HL-60 (cell line): ENCODE measurements around the gene RNF121.
"Not testable (repeated sequence)": the region's sequence is repeated elsewhere in the genome, so short reads cannot be mapped to it uniquely, and the experiment has no call there.

Experiments used
- DNase-seq, 2 experiments: peaks; one replicate each; pipeline ENCODE4 v3.0.0-alpha.2; 2010 to 2020; ENCODE audit warnings: low read depth in 1 of 2, low spot score in 1 of 2
- H3K27ac ChIP-seq: fragments of 250-450 bp; sonication (Bioruptor Pico); replicated peaks from 2 replicates; pipeline ENCODE4 v1.5.1; 2020; ENCODE audit warnings: mild to moderate bottlenecking, moderate library complexity
- H3K27me3 ChIP-seq: fragments of 250-450 bp; sonication (Bioruptor Pico); 2 replicates; pipeline ENCODE4 v1.5.1; 2021; ENCODE audit warnings: mild to moderate bottlenecking, moderate library complexity; ENCODE audit not compliant: insufficient read depth, poor library complexity, severe bottlenecking
- H3K4me3 ChIP-seq: replicated peaks from 2 replicates; pipeline ENCODE4 v1.5.1; 2011; ENCODE audit warnings: mild to moderate bottlenecking, control low read depth, low read length; ENCODE audit not compliant: insufficient read depth
- CTCF ChIP-seq: IDR thresholded peaks from one replicate; pipeline ENCODE4 v1.5.1; 2011; ENCODE audit warnings: low read length, control low read depth, inconsistent platforms; ENCODE audit not compliant: insufficient read depth
- GABPA ChIP-seq: IDR thresholded peaks from 2 replicates; pipeline ENCODE4 v1.6.1; 2012; ENCODE audit warnings: low read depth
- POLR2AphosphoS5 ChIP-seq: IDR thresholded peaks from 2 replicates; pipeline ENCODE4 v1.6.1; 2012; ENCODE audit warnings: low read depth
- REST ChIP-seq: IDR thresholded peaks from 2 replicates; pipeline ENCODE4 v1.6.1; 2012; ENCODE audit warnings: low read depth; ENCODE audit not compliant: insufficient replicate concordance
- SPI1 ChIP-seq: IDR thresholded peaks from 2 replicates; pipeline ENCODE4 v1.6.1; 2012; ENCODE audit warnings: low read depth, mild to moderate bottlenecking, borderline replicate concordance

Gene RNF121

GRCh38 chr11:71911321-71911985 is 17.4 kb upstream of the RNF121 start:
- not testable (repeated sequence) for H3K27ac ChIP-seq, H3K4me3 ChIP-seq, DNase-seq, H3K27me3 ChIP-seq

GRCh38 chr11:71911986-71912340 is 16.9 kb upstream of the RNF121 start:
- H3K27ac ChIP-seq, DNase-seq, H3K4me3 ChIP-seq, H3K27me3 ChIP-seq: not testable (repeated sequence)

- Histone ChIP-seq H3K27ac (no peak overlapping the region), H3K4me3 (no peak overlapping the region), H3K27me3 (no peaks in the 10 kb centered on the region)
- no peak for DNase-seq
- TF ChIP-seq SPI1 (no peak), POLR2AphosphoS5 (no peak), REST (no peak), CTCF (no peak), GABPA (no peak)
Observed at GRCh38 chr11:71913756-71914526, 14.9 kb upstream of the RNF121 start.

GRCh38 chr11:71914617-71915189 is 14.1 kb upstream of the RNF121 start:
- no peaks in the 10 kb centered on the region for H3K27me3 ChIP-seq
- DNase-seq: no peak
- H3K27ac ChIP-seq: no peak overlapping the region
- TF ChIP-seq REST (no peak), GABPA (no peak), POLR2AphosphoS5 (no peak)
- no peak overlapping the region for H3K4me3 ChIP-seq

GRCh38 chr11:71917646-71918140 is 11.2 kb upstream of the RNF121 start:
- no peak for DNase-seq
- H3K4me3 ChIP-seq: no peak overlapping the region
- no peaks in the 10 kb centered on the region for H3K27me3 ChIP-seq
- TF ChIP-seq REST (no peak), SPI1 (no peak), POLR2AphosphoS5 (no peak), CTCF (no peak), GABPA (no peak)
- no peak overlapping the region for H3K27ac ChIP-seq
